GM19467 (cell line): ENCODE measurements around the gene MUC6.

ENCODE experiments used
- ATAC-seq: cut with Tn5 transposase; IDR thresholded peaks from one replicate; pipeline ENCODE4 v1.9.1; 2021; ENCODE audit warnings: mild to moderate bottlenecking, moderate library complexity; ENCODE audit not compliant: unreplicated experiment

The MUC6 gene

DNA sequence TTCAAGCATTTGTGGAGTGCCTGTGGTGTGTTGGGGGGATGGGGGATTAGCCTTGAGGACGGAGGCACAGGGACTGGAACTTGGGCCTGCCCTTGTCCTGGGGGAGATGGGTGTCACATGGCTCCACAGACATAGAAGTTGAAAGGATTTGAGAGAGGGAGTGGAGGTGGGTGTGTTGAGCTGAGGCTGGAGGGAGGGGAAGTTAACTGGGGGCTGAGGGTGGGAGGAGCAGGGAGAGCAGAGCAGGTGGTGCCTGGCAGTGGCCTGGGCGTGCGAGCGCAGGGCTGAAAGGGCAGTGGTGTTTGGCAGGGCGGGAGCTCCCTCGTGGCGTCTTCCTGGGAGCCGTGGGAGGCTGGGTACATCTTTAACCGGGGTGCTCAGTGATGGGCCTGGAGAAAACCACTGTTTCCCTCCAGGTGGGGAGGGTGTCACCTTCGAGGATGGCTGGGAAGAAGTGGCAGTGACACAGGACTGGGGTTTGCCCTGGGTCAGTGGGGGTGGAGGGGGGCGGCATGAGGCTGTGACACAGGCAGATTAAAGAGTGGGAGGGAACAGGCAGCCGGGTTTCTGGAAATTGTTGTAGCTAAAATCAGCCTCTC, 65.3 kb downstream of the MUC6 start:
- no peak for ATAC-seq

DNA sequence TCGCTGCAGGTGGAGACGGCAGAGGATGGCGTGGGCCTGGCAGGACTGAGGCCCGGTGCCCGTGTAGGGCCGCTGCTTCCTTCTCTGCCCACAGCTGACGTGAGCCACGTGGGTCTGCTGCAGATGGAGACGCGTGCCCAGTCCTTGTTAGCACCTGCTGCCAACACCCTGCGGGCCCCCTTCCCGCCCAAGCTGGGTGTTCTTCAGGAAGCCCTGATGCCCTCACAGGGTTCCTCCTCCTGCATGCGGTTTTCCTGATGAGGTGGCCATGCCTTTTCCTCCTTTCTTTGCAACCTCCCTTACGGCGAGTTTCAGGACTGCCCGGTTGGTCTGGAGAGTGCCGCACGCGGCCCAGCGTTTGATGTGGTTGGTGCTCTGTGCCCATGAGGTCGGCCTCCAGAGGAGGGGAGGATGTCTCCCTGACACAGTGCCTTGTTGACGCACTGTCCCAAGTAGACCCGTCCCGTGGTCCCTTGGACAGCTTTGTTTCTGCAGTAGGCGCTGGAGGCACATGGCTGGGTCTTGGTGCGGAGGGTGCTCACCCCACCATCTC, 66.1 kb downstream of the MUC6 start:
- no peak for ATAC-seq

DNA sequence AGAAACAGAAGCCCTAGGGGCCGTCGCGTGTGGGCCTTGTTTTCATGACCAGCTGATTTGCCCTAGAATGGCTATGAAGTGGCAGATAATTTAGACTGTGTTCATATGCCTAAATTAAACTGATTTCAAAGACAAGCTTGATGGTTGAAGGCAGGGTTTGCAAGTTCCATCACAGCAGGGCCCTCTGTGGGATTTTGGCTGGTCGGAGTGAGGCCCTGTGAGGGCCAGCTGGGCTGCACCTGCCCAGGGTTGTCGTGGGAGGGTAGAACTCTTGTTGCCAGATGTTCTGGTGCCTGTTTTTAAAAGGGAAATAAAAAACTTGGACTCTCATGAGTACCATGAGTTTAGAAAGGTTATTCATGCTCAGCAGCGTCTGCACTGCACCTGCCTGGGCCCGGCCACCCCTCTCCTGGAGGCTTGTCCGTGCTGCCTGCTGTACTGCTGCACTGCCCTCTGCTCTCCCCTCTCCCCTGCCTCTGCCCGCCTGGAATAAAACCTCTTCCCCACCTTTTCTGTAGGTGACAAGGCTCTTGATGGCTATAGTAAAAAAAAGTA, 66.8 kb downstream of the MUC6 start:
- ATAC-seq, result no peak

DNA sequence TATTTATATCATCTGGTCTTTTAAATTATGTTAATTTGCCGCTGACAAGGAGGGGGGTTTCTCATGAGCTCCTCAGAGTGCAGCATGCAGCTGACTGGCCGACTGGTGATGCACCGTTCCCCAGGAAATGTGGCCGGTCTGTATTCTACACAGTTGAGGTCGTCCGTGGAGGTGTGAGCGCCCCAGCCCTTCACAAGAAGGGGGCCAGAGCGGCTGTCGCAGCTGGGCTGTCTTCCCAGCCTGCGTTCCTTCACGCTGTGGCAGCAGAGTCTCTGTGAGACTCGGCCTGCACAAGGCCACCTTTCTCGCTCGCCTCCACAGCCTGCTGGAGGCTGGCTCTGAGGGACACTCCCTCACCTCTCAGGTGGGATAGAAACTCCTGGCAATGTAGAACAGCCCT, 67.7 kb downstream of the MUC6 start:
- ATAC-seq, result no peak

DNA sequence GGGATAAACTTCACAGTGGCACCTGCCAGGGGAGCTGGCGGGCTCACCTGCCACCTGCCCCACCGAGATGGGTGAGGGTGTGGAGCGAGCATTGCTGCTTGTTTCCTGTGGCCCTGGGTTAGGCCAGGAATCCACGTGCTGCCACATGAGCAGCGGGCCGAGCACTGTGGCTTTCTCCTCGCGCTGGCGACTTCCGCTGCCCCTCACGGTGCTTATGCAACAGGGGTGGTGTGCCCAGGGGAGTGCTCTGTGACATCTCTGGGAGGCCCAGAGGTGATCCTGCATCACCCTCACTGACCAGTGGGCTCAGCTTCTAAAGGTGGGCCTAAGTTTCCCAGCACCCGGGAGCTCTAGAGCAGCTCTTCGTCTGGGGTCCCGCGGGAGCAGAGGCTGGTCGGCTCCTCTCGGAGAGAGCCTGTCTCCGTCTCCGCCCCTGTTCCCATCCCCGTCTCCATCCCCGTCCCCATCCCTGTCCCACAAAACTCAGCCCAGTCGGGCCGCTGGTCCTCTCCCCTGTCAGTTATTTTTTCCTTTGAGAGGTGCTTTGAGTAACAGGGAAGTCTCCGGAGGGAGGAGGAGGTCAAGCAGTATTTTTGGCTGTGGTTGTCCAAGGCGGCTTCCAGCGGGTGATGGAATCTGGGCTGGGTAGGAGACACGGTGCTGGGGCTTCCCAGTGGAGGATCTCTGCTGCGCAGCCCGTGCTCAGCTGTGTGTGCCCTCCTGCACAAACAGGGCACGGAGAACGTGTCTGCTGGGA, 68.3 kb downstream of the MUC6 start:
- no peak for ATAC-seq

DNA sequence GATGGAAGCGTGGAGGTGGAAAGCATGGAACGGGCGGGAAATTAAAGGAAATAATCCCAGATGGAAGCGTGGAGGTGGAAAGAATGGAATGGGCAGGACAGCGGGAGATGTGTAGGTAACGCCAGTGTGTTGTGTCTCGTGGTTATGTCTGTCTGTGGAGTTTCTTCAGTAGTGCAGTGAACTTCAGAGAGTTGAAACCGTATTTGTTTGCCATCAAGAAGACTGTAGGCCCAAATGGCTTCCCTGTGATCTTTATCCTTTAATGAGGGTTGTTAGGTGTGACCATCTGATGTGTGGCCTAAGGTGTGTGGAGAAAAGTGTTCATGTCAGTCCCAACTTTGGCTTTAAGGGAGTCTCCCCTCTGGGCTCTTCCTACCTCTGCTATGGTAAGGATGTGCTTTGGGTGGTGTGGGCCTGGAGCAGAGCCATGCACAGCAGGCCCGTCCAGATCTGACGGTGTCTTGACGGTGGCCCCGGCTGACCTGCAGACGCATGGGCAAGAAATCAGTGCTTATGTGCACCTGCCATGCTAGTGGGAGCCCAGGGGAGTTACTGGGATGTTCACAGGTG, 71.2 kb downstream of the MUC6 start:
- ATAC-seq, result no peak

DNA sequence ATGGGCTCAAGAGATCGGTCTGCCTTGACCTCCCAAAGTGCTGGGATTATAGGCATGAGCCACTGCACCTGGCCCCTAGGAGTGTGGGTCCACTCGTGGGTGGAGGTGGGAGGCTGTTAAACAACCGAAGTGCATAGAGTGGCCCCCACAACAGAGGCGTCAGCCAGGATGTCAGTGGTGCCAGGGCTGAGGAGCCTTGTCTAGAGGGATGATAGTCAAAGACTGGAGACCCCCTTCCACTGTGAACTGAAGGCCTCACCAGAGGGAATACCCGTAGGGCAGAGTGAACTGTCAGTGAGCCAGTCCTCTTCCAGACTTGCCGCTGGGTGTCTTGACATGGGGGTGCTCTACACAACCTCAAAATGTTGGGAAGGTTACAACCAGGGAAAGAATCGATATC, 72.7 kb downstream of the MUC6 start:
- ATAC-seq, result no peak
